HG02884 (cell line): ENCODE data around the gene CAPS2.
"Not testable (repeated sequence)": the region's sequence is repeated elsewhere in the genome, so short reads cannot be mapped to it uniquely, and the experiment has no call there.

Experiments
- ATAC-seq: cut with Tn5 transposase; IDR thresholded peaks from one replicate; pipeline ENCODE4 v1.9.1; 2021; ENCODE audit warnings: mild to moderate bottlenecking, moderate library complexity; ENCODE audit not compliant: unreplicated experiment

The CAPS2 gene

GRCh38 chr12:75329918-75330826, at the start of gene CAPS2:
CAPS2 (minus strand) TSS chr12:75330324; CDS start chr12:75326498, 3,826 bp downstream.
- peak; percentile 81 for ATAC-seq

- no peak for ATAC-seq
These were observed 48.2 kb upstream of the CAPS2 start for GRCh38 chr12:75378354-75378753.

- ATAC-seq = no peak
These were observed 44.8 kb upstream of the CAPS2 start for GRCh38 chr12:75374971-75375370.

GRCh38 chr12:75366629-75367028, 36.5 kb upstream of the CAPS2 start:
- no peak for ATAC-seq

- ATAC-seq = no peak
These were observed 34.8 kb upstream of the CAPS2 start for GRCh38 chr12:75364919-75365318.

GRCh38 chr12:75361408-75361807, 31.3 kb upstream of the CAPS2 start:
- no peak for ATAC-seq

GRCh38 chr12:75360920-75361319, 30.8 kb upstream of the CAPS2 start:
- ATAC-seq = no peak

- no peak for ATAC-seq
These were observed 23.9 kb upstream of the CAPS2 start for GRCh38 chr12:75354011-75354410.

- no peak for ATAC-seq
These were observed 20.3 kb upstream of the CAPS2 start for GRCh38 chr12:75350413-75350812.

- no peak for ATAC-seq
These were observed 19.8 kb upstream of the CAPS2 start for GRCh38 chr12:75349946-75350345.

- not testable (repeated sequence) for ATAC-seq
These were observed 16.1 kb upstream of the CAPS2 start for GRCh38 chr12:75346215-75346614.

GRCh38 chr12:75345531-75345930, 15.4 kb upstream of the CAPS2 start:
- ATAC-seq = no peak

- no peak for ATAC-seq
These were observed 11.7 kb upstream of the CAPS2 start for GRCh38 chr12:75341873-75342272.

GRCh38 chr12:75337905-75338304, 7.8 kb upstream of the CAPS2 start:
- ATAC-seq = peak; percentile 40

- peak; percentile 64 for ATAC-seq
These were observed 4.4 kb upstream of the CAPS2 start, which contains the start of gene GLIPR1L1 for GRCh38 chr12:75334384-75335030. GLIPR1L1 (plus strand) TSS chr12:75334670; CDS start chr12:75334729, 59 bp downstream.

- no peak for ATAC-seq
These were observed 2.5 kb downstream of the CAPS2 start for GRCh38 chr12:75327642-75328041.

- ATAC-seq = no peak
These were observed 6.5 kb downstream of the CAPS2 start for GRCh38 chr12:75323663-75324062.

GRCh38 chr12:75322464-75322863, 7.7 kb downstream of the CAPS2 start:
- ATAC-seq = no peak

- no peak for ATAC-seq
These were observed 12.3 kb downstream of the CAPS2 start for GRCh38 chr12:75317784-75318183.

GRCh38 chr12:75315518-75315917, 14.6 kb downstream of the CAPS2 start:
- no peak for ATAC-seq

GRCh38 chr12:75311369-75311768, 18.8 kb downstream of the CAPS2 start:
- ATAC-seq = no peak

- no peak for ATAC-seq
These were observed 21.8 kb downstream of the CAPS2 start for GRCh38 chr12:75308279-75308678.
